WTC11 (cell line): ENCODE results near the gene COL20A1. TPM values are rescaled to one million over a fixed set of nuclear protein-coding genes. Genes with fewer than 3 reads are reported as not detected.

Source experiments
- ATAC-seq: fragments of 200-7000 bp; cut with Tn5 transposase; 2 replicates; pipeline ENCODE4 v1.10.0; 2021; ENCODE audit warnings: mild to moderate bottlenecking, moderate library complexity
- CTCF ChIA-PET: fragments of 300-600 bp; sonication (Branson Sonifier 250); formaldehyde crosslinking; loops from one replicate; lab custom pipeline; 2021; ENCODE audit warnings: antibody characterized with exemption; lab: Charles Lee
- POLR2A ChIA-PET: fragments of 350-600 bp; sonication (Branson Sonifier 250); formaldehyde crosslinking; loops from one replicate; lab custom pipeline; 2021; ENCODE audit warnings: antibody characterized with exemption; lab: Charles Lee
- DNase-seq: peaks from one replicate; pipeline ENCODE4 v3.0.0; 2021; ENCODE audit warnings: low spot score
- H3K27ac Mint-ChIP-seq: 2 replicates; pipeline ENCODE4 v1.8.0; 2021; ENCODE audit warnings: mixed read lengths
- H3K27me3 Mint-ChIP-seq: 2 replicates; pipeline ENCODE4 v1.8.0; 2021; ENCODE audit warnings: low read depth, mild to moderate bottlenecking, moderate library complexity, mixed read lengths
- H3K36me3 Mint-ChIP-seq: 2 replicates; pipeline ENCODE4 v1.8.0; 2021; ENCODE audit warnings: mixed read lengths
- H3K4me1 Mint-ChIP-seq: 2 replicates; pipeline ENCODE4 v1.8.0; 2022; ENCODE audit warnings: mixed read lengths
- H3K4me3 Mint-ChIP-seq: 2 replicates; pipeline ENCODE4 v1.8.0; 2021; ENCODE audit warnings: mild to moderate bottlenecking, moderate library complexity, mixed read lengths
- H3K9me3 Mint-ChIP-seq: 2 replicates; pipeline ENCODE4 v1.8.0; 2021; ENCODE audit warnings: mixed read lengths
- ARID4B ChIP-seq: sonication (generic); formaldehyde crosslinking; IDR thresholded peaks from 2 replicates; pipeline ENCODE4 v1.8.0; 2023; ENCODE audit warnings: missing genetic modification reagents, mild to moderate bottlenecking, borderline replicate concordance
- E2F5 ChIP-seq: sonication (generic); formaldehyde crosslinking; IDR thresholded peaks from 2 replicates; pipeline ENCODE4 v1.8.1; 2022; ENCODE audit warnings: mild to moderate bottlenecking, moderate library complexity, missing genetic modification reagents
- FOXK1 ChIP-seq: sonication (generic); formaldehyde crosslinking; IDR thresholded peaks from 2 replicates; pipeline ENCODE4 v1.8.0; 2022; ENCODE audit warnings: mild to moderate bottlenecking, moderate library complexity, missing genetic modification reagents
- FOXP1 ChIP-seq: sonication (generic); formaldehyde crosslinking; IDR thresholded peaks from 2 replicates; pipeline ENCODE4 v1.8.0; 2022; ENCODE audit warnings: missing genetic modification reagents, mild to moderate bottlenecking, moderate library complexity, borderline replicate concordance
- FOXP4 ChIP-seq: sonication (generic); formaldehyde crosslinking; IDR thresholded peaks from 2 replicates; pipeline ENCODE4 v1.8.0; 2022; ENCODE audit warnings: mild to moderate bottlenecking, missing genetic modification reagents
- GRHL2 ChIP-seq: fragments of 250-450 bp; sonication (Bioruptor Pico); IDR thresholded peaks from 2 replicates; pipeline ENCODE4 v1.8.0; 2022; ENCODE audit warnings: mild to moderate bottlenecking, moderate library complexity; ENCODE audit not compliant: insufficient replicate concordance, severe bottlenecking
- HMGA2 ChIP-seq: fragments of 250-450 bp; sonication (Bioruptor Pico); IDR thresholded peaks from 2 replicates; pipeline ENCODE4 v1.4.0; 2021; ENCODE audit warnings: mild to moderate bottlenecking, moderate library complexity
- HMGXB4 ChIP-seq: sonication (generic); formaldehyde crosslinking; IDR thresholded peaks from 2 replicates; pipeline ENCODE4 v1.8.1; 2023; ENCODE audit warnings: mild to moderate bottlenecking, moderate library complexity, missing genetic modification reagents
- JUN ChIP-seq: sonication (generic); formaldehyde crosslinking; IDR thresholded peaks from 2 replicates; pipeline ENCODE4 v1.8.0; 2023; ENCODE audit warnings: mild to moderate bottlenecking, missing genetic modification reagents
- NR3C1 ChIP-seq: sonication (generic); formaldehyde crosslinking; conservative IDR thresholded peaks from 2 replicates; pipeline ENCODE4 v1.8.1; 2023; ENCODE audit warnings: low read depth, mild to moderate bottlenecking, missing genetic modification reagents
- RELA ChIP-seq: sonication (generic); formaldehyde crosslinking; IDR thresholded peaks from 2 replicates; pipeline ENCODE4 v1.8.1; 2022; ENCODE audit warnings: missing genetic modification reagents, mild to moderate bottlenecking, borderline replicate concordance
- RORB ChIP-seq: fragments of 250-450 bp; sonication (Bioruptor Pico); IDR thresholded peaks from 2 replicates; pipeline ENCODE4 v1.9.0; 2021; ENCODE audit warnings: mild to moderate bottlenecking
- SMAD3 ChIP-seq: sonication (generic); formaldehyde crosslinking; IDR thresholded peaks from 2 replicates; pipeline ENCODE4 v1.8.0; 2022; ENCODE audit warnings: missing genetic modification reagents, mild to moderate bottlenecking, borderline replicate concordance
- TCF7 ChIP-seq: sonication (generic); formaldehyde crosslinking; IDR thresholded peaks from 2 replicates; pipeline ENCODE4 v1.8.0; 2022; ENCODE audit warnings: mild to moderate bottlenecking, low read depth, missing genetic modification reagents, moderate library complexity
- TEAD1 ChIP-seq: sonication (generic); formaldehyde crosslinking; IDR thresholded peaks from 2 replicates; pipeline ENCODE4 v1.8.0; 2022; ENCODE audit warnings: mild to moderate bottlenecking, missing genetic modification reagents
- ZNF138 ChIP-seq: sonication (generic); formaldehyde crosslinking; conservative IDR thresholded peaks from 2 replicates; pipeline ENCODE4 v1.8.1; 2022; ENCODE audit warnings: mild to moderate bottlenecking, moderate library complexity, missing genetic modification reagents
- ZNF232 ChIP-seq: sonication (generic); formaldehyde crosslinking; IDR thresholded peaks from 2 replicates; pipeline ENCODE4 v1.8.0; 2022; ENCODE audit warnings: mild to moderate bottlenecking, missing genetic modification reagents
- ZNF281 ChIP-seq: sonication (generic); formaldehyde crosslinking; IDR thresholded peaks from 2 replicates; pipeline ENCODE4 v1.8.0; 2023; ENCODE audit warnings: mild to moderate bottlenecking, missing genetic modification reagents
- ZNF317 ChIP-seq: sonication (generic); formaldehyde crosslinking; IDR thresholded peaks from 2 replicates; pipeline ENCODE4 v1.8.1; 2023; ENCODE audit warnings: low read depth, mild to moderate bottlenecking, moderate library complexity, missing genetic modification reagents, borderline replicate concordance
- ZNF423 ChIP-seq: fragments of 250-450 bp; sonication (Bioruptor Pico); IDR thresholded peaks from 2 replicates; pipeline ENCODE4 v2.1.2; 2022; ENCODE audit warnings: mild to moderate bottlenecking, moderate library complexity
- total RNA-seq: library from RNA; stranded (reverse); gene quantifications from 3 replicates; pipeline ENCODE4 v1.2.3, GENCODE V29; 2021

The COL20A1 gene
- total RNA-seq, 1 experiment from 2014 or later, result 1.3 TPM

GRCh38 chr20:63377951-63378381 is 85.0 kb downstream of the COL20A1 start:
- CTCF ChIA-PET, result interaction anchor here (0.6 to 3.4 kb wide), 39 partner anchors 8 to 584 kb away, joined by 3 to 98 read pairs (median 5); partner anchors contain the start of genes ARFGAP1, CHRNA4, COL20A1 and PPDPF
- no peak for ATAC-seq
- H3K27me3 Mint-ChIP-seq, result no peaks in the 10 kb centered on the region; the same call in 1 of the 2 replicates
- TF ChIP-seq ZNF281 (CRISPR knock-in tag), result no peak
- no peak for TF ChIP-seq RORB (CRISPR knock-in tag)
- no peak for TF ChIP-seq TEAD1 (CRISPR knock-in tag)
- TF ChIP-seq, all 79 proteins: peak for 0
- peaks cover 13% of the 10 kb centered on the region for H3K4me1 Mint-ChIP-seq
- H3K36me3 Mint-ChIP-seq, result no peaks in the 10 kb centered on the region
- POLR2A ChIA-PET, result interaction anchor here (0.6 kb wide), 2 partner anchors 68 to 77 kb away, joined by 3 read pairs; no protein-coding TSS in a partner anchor
- H3K27ac Mint-ChIP-seq, result no peak overlapping the region
- H3K9me3 Mint-ChIP-seq, result no peaks in the 10 kb centered on the region
- no peak for DNase-seq
- H3K4me3 Mint-ChIP-seq, result no peak overlapping the region

GRCh38 chr20:63378626-63379025 is 85.6 kb downstream of the COL20A1 start:
- Mint-ChIP-seq H3K27ac (no peak overlapping the region), H3K4me1 (peaks cover 18% of the 10 kb centered on the region), H3K9me3 (no peaks in the 10 kb centered on the region), H3K36me3 (no peaks in the 10 kb centered on the region), H3K27me3 (no peaks in the 10 kb centered on the region; the same call in 1 of the 2 replicates), H3K4me3 (peak overlapping the region; percentile 25; the same call in 1 of the 2 replicates)
- peak; percentile 44 for DNase-seq
- peak; percentile 13; the same call in 1 of the 2 replicates for ATAC-seq
- POLR2A ChIA-PET, result interaction anchor here (0.6 kb wide), 1 partner anchor 76 kb away, joined by 3 read pairs; no protein-coding TSS in a partner anchor
- CTCF ChIA-PET, result interaction anchor here (0.5 to 3.4 kb wide), 29 partner anchors 11 to 584 kb away, joined by 3 to 98 read pairs (median 6); partner anchors contain the start of genes ARFGAP1, CHRNA4 and COL20A1
- TF ChIP-seq NR3C1 (no peak), RELA (CRISPR knock-in tag) (no peak), ZNF317 (CRISPR knock-in tag) (0 out of 2 replicates have a peak, but pooled peaks have one; percentile 25), JUN (CRISPR knock-in tag) (no peak), FOXK1 (CRISPR knock-in tag) (no peak), SMAD3 (peak; percentile 56; the same call in 1 of the 2 replicates), HMGXB4 (0 out of 2 replicates have a peak, but pooled peaks have one; percentile 53), E2F5 (CRISPR knock-in tag) (0 out of 2 replicates have a peak, but pooled peaks have one; percentile 41), HMGA2 (CRISPR knock-in tag) (no peak), FOXP1 (0 out of 2 replicates have a peak, but pooled peaks have one; percentile 38), TCF7 (CRISPR knock-in tag) (no peak), ZNF423 (CRISPR knock-in tag) (no peak), FOXP4 (CRISPR knock-in tag) (peak; percentile 81), GRHL2 (CRISPR knock-in tag) (no peak), ZNF138 (CRISPR knock-in tag) (no peak), ZNF232 (CRISPR knock-in tag) (no peak), ARID4B (CRISPR knock-in tag) (peak; percentile 61; the same call in 1 of the 2 replicates)
